GM23248 (cell line): ENCODE data around the gene STAP1. TPM values are rescaled to one million over a fixed set of nuclear protein-coding genes. Genes with fewer than 3 reads are reported as not detected.

ENCODE experiments used
- DNase-seq: peaks from one replicate; pipeline ENCODE4 v3.0.0-alpha.2; 2015
- H2AFZ ChIP-seq: fragments of 200-600 bp; sonication (generic); 2 replicates; pipeline ENCODE4 v1.6.1; 2016; ENCODE audit warnings: antibody characterized with exemption
- H3F3A ChIP-seq: fragments of 200-600 bp; sonication (generic); 2 replicates; pipeline ENCODE4 v1.6.1; 2016; ENCODE audit warnings: mild to moderate bottlenecking, antibody characterized with exemption, mixed run types; ENCODE audit not compliant: insufficient read depth
- H3K27ac ChIP-seq: fragments of 200-600 bp; sonication (generic); 2 replicates; pipeline ENCODE4 v1.5.1; 2016; ENCODE audit warnings: mild to moderate bottlenecking
- H3K27me3 ChIP-seq: fragments of 200-600 bp; sonication (generic); replicated peaks from 2 replicates; pipeline ENCODE4 v1.6.1; 2016; ENCODE audit warnings: mild to moderate bottlenecking; ENCODE audit not compliant: insufficient read depth
- H3K36me3 ChIP-seq: fragments of 200-600 bp; sonication (generic); 2 replicates; pipeline ENCODE4 v1.6.1; 2016; ENCODE audit warnings: low read depth, mild to moderate bottlenecking
- H3K4me1 ChIP-seq: fragments of 200-600 bp; sonication (generic); 2 replicates; pipeline ENCODE4 v1.6.1; 2016; ENCODE audit warnings: mild to moderate bottlenecking; ENCODE audit not compliant: insufficient read depth
- H3K4me2 ChIP-seq: fragments of 200-600 bp; sonication (generic); one replicate; pipeline ENCODE4 v1.6.1; 2016; ENCODE audit warnings: mild to moderate bottlenecking; ENCODE audit not compliant: unreplicated experiment
- H3K4me3 ChIP-seq: fragments of 200-600 bp; sonication (generic); 2 replicates; pipeline ENCODE4 v1.5.1; 2016; ENCODE audit warnings: mild to moderate bottlenecking
- H3K79me2 ChIP-seq: fragments of 200-600 bp; sonication (generic); 2 replicates; pipeline ENCODE4 v1.6.1; 2016; ENCODE audit warnings: mild to moderate bottlenecking; ENCODE audit not compliant: insufficient read depth
- H3K9ac ChIP-seq: fragments of 200-600 bp; sonication (generic); 2 replicates; pipeline ENCODE4 v1.6.1; 2016; ENCODE audit warnings: mild to moderate bottlenecking
- H3K9me2 ChIP-seq: fragments of 200-600 bp; sonication (generic); 2 replicates; pipeline ENCODE4 v1.6.1; 2016; ENCODE audit warnings: mixed run types, mild to moderate bottlenecking, moderate library complexity; ENCODE audit not compliant: insufficient read depth
- H3K9me3 ChIP-seq: fragments of 200-600 bp; sonication (generic); one replicate; pipeline ENCODE4 v1.6.1; 2017; ENCODE audit warnings: low read depth
- H4K20me1 ChIP-seq: fragments of 200-600 bp; sonication (generic); 2 replicates; pipeline ENCODE4 v1.6.0; 2016; ENCODE audit not compliant: insufficient read depth
- EZH2 ChIP-seq: fragments of 200-600 bp; sonication (generic); IDR thresholded peaks from 2 replicates; pipeline ENCODE4 v1.6.1; 2018; ENCODE audit warnings: antibody characterized with exemption, mild to moderate bottlenecking; ENCODE audit not compliant: insufficient read depth, poor library complexity, severe bottlenecking
- EZH2phosphoT487 ChIP-seq: fragments of 200-600 bp; sonication (generic); IDR thresholded peaks from 2 replicates; pipeline ENCODE4 v1.6.1; 2018; ENCODE audit warnings: antibody characterized with exemption, moderate library complexity, mild to moderate bottlenecking, low read depth; ENCODE audit not compliant: insufficient read depth
- WGBS, 2 experiments: methylation state at CpG; one replicate each; pipeline ENCODE4 v1.1.6; 2015 to 2017; ENCODE audit warnings: low lambda C conversion rate in 2 of 2, low coverage in 1 of 2; ENCODE audit errors: missing lambda C conversion rate in 2 of 2; 5-methylcytosine and 5-hydroxymethylcytosine counted together
- in situ Hi-C: fragments of 300-500 bp; cut with MboI; formaldehyde crosslinking; loops from 2 replicates; pipeline ENCODE4 v1.15.0; 2020
- polyA plus RNA-seq: library from polyadenylated mRNA; unstranded; fragments of >200 nt; fragmentation: Nextera tagmentation; extraction: Ambion mirVana; gene quantifications from 2 replicates; pipeline ENCODE4 v1.2.1, GENCODE V29; 2016
- total RNA-seq: library from RNA; depleted of rRNA; stranded (reverse); fragments of >200 nt; shearing (Covaris generic); gene quantifications from 2 replicates; pipeline ENCODE4 v1.2.3, GENCODE V29; 2014

The STAP1 gene
- total and polyA plus RNA-seq, 2 experiments from 2014 or later, result not detected

DNA sequence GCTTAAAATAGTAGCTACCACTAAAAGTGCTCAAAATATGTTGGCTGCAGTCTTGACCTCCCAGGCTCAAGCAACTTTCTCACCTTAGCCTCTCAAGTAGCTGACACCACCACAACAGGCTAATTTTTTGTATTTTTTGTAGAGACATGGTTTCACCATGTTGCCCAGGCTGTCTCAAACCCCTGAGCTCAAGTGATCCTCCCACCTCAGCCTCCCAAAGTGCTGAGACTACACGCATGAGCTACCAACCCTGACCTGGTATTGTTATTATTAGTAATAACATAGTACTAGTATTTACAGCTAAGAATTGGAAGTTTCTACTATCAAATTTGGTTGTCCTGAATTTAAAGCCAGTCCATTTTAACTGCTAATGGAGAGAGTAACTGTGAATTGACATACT is 18.0 kb downstream of the STAP1 start:
- Histone ChIP-seq H3K4me2 (no peak overlapping the region), H3K4me3 (no peak overlapping the region), H3K36me3 (no peaks in the 10 kb centered on the region), H3K9ac (no peak overlapping the region), H3K27ac (no peak overlapping the region), H3K9me2 (no peaks in the 10 kb centered on the region), H4K20me1 (no peaks in the 10 kb centered on the region), H3K27me3 (no peaks in the 10 kb centered on the region; the same call in 1 of the 2 replicates), H2AFZ (no peak overlapping the region), H3K4me1 (no peaks in the 10 kb centered on the region), H3F3A (no peaks in the 10 kb centered on the region), H3K9me3 (no peaks in the 10 kb centered on the region), H3K79me2 (no peaks in the 10 kb centered on the region)
- in situ Hi-C loops, result no loop called here
- TF ChIP-seq EZH2 (no peak), EZH2phosphoT487 (no peak)
- WGBS, 2 experiments, result 85 to 95% methylated on average over 1 of the region's 1 CpG
- no peak for DNase-seq

GRCh38 chr4:67580577-67580976 is 22.1 kb downstream of the STAP1 start:
- H3K9ac ChIP-seq, result no peak overlapping the region
- no peak overlapping the region for H3K27ac ChIP-seq
- no peaks in the 10 kb centered on the region for H3K9me2 ChIP-seq
- TF ChIP-seq EZH2phosphoT487, result no peak
- TF ChIP-seq EZH2, result no peak
- peaks cover 9% of the 10 kb centered on the region; the same call in 1 of the 2 replicates for H3K27me3 ChIP-seq
- WGBS, 2 experiments, result 60 to 72% methylated on average over 3 of the region's 3 CpGs
- in situ Hi-C loops, result no loop called here
- no peaks in the 10 kb centered on the region for H3K4me1 ChIP-seq
- no peaks in the 10 kb centered on the region for H3K79me2 ChIP-seq
- H3K36me3 ChIP-seq, result no peaks in the 10 kb centered on the region
- no peak overlapping the region for H2AFZ ChIP-seq
- no peaks in the 10 kb centered on the region for H3F3A ChIP-seq
- H4K20me1 ChIP-seq, result no peaks in the 10 kb centered on the region
- H3K9me3 ChIP-seq, result no peaks in the 10 kb centered on the region
- no peak overlapping the region for H3K4me3 ChIP-seq
- no peak for DNase-seq
- no peak overlapping the region for H3K4me2 ChIP-seq

DNA sequence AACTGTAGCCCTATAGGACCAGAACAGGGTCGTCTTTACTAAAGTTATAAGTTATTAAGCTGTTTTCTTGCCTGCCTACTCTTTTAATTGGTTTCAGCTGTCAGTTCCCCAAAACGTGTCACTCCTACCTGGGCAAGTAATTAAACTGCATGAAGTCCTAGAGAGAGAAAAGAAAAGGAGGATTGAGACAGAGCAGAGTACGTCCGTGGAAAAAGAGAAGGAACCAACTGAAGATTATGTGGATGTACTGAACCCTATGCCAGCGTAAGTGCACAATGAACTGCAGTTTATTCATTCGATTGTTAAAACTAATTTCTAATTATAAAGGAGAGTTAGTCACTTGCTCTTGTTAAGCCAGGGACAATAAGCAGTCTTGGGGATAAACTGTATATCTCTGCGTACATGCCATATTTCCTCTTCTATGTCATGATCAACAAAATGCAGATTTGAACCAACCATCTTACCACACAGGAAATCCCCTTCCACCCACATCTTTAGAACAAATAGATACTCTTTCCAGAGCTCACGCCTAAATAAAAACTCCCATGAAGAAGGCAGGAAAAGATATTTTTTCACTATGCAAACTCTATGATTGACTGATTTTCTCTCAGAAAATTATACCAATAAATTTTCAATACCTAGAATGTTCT is 22.8 kb downstream of the STAP1 start:
- WGBS, 2 experiments, result 60 to 64% methylated on average over 8 of the region's 8 CpGs
- Histone ChIP-seq H3K9ac (no peak overlapping the region), H3K4me2 (no peak overlapping the region)

DNA sequence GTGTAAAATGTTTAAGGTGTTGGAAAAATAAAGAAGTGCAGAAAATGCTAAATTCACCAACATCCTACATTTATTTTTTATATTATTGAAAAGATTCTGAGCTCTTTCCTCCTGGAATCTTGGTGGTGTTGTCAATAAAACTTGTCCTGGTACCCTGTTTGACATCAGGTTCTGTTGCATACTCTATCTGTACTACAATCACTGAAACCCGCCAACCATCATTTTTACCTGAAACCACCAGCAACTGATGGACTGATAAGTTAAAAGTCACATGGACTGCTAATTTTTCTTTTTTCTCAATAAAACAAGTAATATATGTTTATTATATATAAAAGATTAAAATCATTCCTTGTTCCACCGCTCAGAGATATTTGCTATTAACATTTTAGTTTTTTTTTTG is 23.4 kb downstream of the STAP1 start:
- in situ Hi-C loops, result no loop called here
- Histone ChIP-seq H3K9me3 (no peaks in the 10 kb centered on the region), H3K4me3 (no peak overlapping the region), H3K79me2 (no peaks in the 10 kb centered on the region), H3K9ac (no peak overlapping the region), H2AFZ (no peak overlapping the region), H4K20me1 (no peaks in the 10 kb centered on the region), H3K4me1 (no peaks in the 10 kb centered on the region), H3F3A (no peaks in the 10 kb centered on the region), H3K27ac (no peak overlapping the region), H3K4me2 (no peak overlapping the region), H3K9me2 (no peaks in the 10 kb centered on the region), H3K36me3 (no peaks in the 10 kb centered on the region), H3K27me3 (peaks cover 23% of the 10 kb centered on the region; the same call in 1 of the 2 replicates)
- 80 to 82% methylated on average over 2 of the region's 2 CpGs for WGBS, 2 experiments
- TF ChIP-seq EZH2phosphoT487 (no peak), EZH2 (no peak)
- no peak for DNase-seq

More for the DNA sequence above, 22.8 kb downstream of the STAP1 start:
- in situ Hi-C loops, result no loop called here
- Histone ChIP-seq H3K27me3 (peaks cover 17% of the 10 kb centered on the region; the same call in 1 of the 2 replicates), H3F3A (no peaks in the 10 kb centered on the region), H3K4me3 (no peak overlapping the region), H4K20me1 (no peaks in the 10 kb centered on the region), H3K4me1 (no peaks in the 10 kb centered on the region), H3K9me2 (no peaks in the 10 kb centered on the region), H3K9me3 (no peaks in the 10 kb centered on the region), H3K79me2 (no peaks in the 10 kb centered on the region), H3K27ac (no peak overlapping the region), H3K36me3 (no peaks in the 10 kb centered on the region), H2AFZ (no peak overlapping the region)
- no peak for DNase-seq
- TF ChIP-seq EZH2 (no peak), EZH2phosphoT487 (no peak)
